Germinal center (tissue), 1 donor: ENCODE data around the gene CELF4.

Experiments used
- DNase-seq: peaks from one replicate; pipeline ENCODE4 v3.0.0; 2012; ENCODE audit warnings: mixed read lengths, low spot score

The CELF4 gene

DNA sequence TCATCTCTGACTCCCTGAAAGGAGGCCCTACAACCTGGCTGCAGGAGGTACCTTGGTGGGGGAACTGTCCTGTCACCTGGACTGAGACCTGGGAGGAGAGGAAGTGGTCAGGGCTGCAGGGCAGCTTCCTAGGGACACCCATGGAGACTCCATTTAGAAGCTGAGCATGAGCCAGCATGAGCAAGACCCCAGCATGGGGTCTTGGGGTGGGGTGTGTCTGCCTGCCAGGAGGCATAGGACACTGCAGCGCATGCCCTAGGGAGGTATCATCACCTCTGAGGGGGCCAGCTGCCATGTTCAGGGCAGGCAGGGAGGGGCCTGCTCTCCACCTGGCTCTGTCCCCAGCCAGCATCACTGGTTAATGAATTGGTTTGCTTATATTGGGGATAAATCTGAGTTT is 249.7 kb downstream of the CELF4 start:
- DNase-seq: no peak

DNA sequence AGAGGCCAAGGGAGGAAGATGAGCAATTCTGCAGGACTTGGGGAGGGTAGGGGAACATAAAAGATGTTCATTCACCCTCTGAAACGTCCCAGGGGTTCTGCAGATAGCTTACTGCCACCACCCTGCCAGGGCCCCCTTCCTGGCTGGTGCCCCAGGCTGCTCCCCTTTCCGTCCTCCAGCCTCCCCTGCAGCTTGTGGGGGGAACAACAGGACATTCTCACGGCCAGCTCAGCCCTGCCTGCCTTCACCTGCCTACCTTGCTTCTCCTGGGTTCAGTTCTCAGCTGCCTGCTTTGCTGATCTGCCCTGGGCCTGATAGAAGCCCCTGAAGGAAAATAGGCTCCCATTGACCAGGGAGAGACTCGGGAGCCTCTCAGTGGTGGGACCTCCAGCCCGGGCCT is 251.1 kb downstream of the CELF4 start:
- no peak for DNase-seq

DNA sequence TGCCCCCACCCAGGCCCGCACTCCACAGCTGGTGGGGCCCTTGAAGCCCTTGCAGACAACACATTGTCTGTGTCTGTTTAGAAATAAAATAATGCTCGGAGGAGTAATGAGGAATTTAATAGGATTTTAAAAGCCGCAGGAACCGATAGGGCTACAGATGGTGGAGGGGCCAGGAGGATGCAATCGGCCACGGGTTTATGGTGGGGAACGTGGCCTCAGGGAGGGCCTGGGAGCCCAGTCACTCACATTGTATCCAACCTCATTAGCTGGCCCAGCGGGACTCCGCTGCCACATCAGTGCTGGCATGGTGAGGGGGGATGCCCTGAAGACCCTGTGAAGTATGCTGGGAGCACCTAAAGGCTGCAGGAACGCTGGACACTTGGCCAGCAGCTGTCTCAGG is 252.0 kb downstream of the CELF4 start:
- DNase-seq: no peak

DNA sequence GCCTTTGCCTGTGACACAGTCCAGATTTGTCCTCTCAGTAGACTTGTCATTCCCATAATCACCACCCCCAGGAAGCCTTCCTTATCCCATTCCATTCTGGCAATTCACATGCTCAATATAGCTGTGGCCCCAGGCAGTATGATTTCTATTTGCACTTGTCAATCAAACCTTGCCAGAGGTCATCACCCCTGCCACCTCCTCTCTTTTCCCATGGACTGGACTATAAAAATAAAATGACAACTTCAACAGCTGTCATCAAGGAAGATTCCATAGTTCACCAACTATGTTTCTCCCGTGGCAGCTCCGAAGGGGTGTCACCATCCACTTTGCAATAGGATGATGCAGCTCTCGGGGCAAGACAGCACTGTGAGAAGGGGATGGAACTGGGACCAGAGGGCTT is 255.7 kb downstream of the CELF4 start:
- no peak for DNase-seq

DNA sequence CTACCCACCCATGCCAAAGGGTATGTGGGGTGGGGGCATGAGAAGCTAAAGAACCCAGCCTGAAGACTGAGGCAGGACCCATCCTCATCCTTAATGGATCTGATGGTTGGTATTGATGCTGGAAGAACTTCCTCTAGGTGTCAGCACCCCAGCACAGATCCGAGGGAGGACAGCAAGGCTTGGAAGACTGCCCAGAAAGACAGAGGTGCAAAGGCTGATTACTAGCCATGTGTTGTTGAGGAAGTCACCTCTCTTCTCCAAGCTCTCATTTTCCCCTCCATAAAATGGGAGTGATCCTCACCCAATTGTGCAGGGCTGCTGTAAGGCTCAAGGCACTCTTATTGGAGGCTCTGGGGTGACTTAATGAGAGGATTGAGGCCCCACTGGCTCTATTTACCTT is 256.5 kb downstream of the CELF4 start:
- DNase-seq: no peak

DNA sequence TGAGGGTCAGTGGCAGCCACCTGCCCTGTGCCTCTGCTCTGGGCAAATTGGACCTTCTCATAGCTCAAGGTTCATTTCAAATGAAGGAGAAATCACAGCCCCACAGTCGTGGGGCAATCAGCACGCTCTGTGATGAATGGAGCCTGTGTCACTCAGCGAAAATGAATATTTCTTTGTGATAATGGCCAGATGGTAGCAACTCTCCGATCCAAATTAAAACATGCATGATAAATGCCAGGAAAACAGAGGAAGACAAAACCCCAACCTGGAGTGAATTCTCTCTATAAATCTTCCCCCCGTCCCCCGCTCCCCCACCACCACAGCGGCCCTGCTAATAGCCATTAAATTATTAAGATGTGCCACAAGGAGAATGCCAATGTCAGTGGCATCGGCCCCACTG is 258.4 kb downstream of the CELF4 start:
- no peak for DNase-seq

DNA sequence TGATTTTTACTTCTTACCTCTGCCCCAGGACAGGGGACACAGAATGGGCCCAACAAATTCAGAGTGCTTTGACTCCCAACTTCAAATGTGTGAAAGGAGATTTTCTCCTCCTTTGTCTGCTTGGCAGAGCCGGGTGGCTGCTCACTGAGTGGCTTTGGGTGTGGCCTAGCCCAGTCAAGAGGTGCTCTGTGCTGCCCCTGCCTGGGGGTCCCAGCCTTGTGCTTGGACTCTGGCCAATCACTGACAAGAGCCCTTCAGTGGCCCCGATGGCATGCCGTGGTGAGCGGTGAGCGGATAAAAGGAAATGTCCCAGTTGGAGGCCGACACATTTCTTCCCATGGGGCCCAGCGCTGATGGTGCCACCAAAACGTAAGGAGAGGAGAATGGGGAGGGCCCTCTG is 259.2 kb downstream of the CELF4 start:
- no peak for DNase-seq

DNA sequence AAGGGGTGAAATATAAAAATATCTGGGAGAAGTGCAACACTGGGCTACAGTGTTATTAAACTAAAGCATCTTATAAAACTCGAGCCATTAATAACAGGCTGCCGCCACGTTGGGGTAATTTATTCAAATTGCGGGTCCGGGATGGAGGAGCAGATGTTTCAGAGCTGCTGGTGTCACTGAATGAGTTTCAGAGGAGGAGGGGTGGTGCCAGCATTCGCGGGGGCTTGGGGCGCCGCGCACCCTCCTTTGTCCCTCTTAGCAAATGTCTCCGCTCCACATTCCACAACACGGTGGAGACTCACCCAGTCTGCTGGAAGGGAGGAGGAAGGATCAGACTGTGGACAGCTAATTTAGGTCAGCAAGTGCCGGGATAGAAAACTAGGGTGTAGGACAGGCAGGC is 260.5 kb downstream of the CELF4 start:
- DNase-seq: no peak

DNA sequence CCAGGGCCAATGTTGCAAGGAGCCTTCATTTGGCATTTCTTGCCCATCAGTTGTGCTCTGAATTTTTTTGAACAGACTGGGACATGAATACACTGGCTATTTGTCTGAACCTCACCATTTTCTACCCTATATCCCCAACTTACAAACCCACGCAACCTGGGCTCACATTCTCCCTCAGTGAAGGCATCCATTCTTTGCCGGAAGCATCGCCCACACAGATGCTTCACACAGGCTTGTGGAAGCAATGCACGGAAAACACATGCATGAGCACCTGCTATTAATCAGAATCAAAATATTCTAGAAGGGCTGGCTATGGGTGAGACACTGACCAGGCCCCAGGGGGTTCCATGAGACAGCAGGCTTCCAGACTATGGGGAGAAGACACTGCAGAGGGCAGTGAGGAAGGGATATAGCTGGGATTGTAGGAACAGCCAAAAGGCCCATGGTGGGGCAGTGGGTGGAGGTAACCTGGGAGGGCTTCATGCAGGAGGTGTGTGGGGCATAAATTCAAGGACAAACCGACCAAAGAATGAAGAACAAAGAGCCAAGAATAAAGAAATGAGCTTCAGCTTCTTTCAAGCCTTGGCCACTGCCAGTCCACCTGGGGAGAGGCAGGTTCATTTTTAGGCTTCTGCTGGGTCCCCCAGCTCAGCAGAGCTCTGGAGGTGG is 261.5 kb downstream of the CELF4 start:
- DNase-seq: no peak

DNA sequence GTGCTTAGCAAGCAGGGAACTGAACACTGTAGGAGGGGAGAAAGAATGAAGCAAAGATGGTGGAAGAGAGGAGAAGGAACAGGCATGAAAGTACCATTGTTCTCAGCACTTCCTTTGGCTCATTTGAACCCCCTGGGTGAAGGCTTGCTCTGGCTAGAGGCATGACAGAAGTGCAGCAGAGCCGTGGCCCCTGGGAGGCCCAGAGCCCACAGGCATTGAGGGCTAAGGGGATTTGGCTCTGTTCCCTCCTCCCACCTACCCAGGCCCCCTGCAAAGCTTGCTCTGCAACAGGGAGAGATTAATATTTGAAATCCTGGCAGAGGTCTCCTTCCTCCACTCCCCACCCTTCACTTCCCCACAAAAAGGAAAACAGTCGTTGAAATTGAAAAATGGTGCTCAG is 262.6 kb downstream of the CELF4 start:
- DNase-seq: no peak

DNA sequence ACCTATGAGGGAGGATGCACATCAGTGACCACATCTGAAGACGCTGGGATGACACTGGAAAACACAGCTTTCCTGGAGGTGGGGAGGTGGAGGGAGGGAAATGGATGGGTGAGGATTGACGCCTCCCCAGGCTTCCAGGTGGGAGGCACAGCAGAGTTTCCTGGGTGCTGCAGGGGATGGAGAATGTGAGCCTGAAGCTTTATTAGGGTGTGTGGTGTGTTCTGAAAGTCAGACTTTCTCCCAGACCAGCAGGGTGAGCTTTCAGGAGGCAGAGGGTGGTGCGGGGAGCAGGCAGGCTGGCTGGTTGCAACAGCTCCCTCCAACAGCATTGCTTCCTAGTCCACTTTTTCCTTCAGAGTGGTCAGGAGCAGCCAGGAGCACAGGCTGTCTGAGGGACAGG is 263.1 kb downstream of the CELF4 start:
- DNase-seq: no peak

DNA sequence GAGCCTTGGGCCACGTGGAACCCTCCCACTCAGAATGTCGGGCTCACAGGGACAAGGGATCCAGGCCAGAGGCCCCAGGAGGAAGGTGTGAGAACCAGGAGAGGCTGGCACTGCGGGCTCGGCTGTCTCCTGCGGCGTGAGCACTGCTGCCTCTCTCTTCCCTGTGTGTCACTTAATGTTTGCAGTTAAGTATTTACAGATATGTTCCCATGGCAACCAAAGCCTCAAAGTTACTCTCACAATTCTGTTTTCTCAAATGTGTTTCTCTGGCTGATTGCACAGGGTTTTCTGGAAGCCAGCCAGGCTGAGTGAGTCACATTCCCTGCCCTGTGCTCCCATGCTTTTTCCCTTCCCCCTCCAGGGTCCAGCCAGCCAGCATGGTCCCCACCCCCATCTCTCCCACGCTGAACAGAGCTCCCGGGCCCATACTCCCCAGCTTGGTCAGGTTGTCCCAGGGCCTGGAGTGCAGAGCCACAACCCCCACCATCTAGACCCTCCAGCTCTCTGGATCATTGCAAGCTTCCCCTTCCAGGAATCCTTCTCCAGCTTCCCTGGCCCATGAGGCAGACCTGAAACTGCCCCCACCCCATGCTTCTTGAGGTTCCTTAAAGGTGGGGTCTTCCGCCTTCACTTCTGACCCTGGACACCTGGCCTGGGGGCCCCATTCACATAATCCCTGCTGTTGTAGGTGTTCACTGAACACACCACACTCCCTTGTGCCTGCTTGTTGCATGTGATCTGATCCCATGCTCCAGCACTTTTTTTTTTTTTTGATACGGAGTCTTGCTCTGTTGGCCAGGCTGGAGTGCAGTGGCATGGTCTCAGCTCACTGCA is 265.9 kb downstream of the CELF4 start:
- no peak for DNase-seq

DNA sequence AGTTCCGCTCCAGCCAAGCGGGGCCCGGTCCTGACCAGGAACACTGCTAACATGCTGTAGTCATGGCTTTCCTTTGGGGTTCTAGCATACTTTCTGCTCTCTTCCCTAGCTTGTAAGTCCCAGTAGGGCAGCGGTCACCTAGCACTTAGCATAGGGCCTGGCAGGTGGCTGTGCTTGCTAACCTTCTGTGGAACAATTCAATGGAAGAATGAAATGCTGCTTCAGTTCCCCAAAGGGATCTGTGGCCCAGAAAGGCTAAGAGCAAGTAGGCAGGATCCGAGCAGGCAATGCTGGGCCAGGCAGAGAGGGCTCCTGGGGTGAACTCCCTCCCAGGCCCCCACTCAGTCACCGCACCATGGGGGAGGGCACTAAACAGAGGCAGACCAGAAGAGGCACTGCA is 266.8 kb downstream of the CELF4 start:
- DNase-seq: no peak

DNA sequence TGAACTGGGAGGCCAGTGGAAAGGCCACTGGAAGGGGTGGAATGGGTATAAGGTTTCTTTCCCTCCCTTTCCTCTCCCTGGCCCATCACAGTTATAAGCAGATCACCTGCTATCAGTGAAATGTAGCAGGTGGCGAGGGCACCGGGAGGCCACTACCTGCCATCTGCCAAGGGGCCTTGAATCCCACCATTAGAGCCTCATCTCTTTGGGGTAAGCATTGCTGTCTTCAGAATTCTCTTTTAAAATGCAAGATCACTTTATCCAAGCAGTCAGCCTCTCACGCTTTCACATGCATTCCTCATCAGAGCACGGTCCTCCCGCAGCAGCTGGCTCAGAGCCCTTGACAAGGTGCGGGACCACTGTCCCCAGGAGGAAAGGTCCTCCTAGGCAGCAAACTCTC is 268.5 kb downstream of the CELF4 start:
- no peak for DNase-seq

DNA sequence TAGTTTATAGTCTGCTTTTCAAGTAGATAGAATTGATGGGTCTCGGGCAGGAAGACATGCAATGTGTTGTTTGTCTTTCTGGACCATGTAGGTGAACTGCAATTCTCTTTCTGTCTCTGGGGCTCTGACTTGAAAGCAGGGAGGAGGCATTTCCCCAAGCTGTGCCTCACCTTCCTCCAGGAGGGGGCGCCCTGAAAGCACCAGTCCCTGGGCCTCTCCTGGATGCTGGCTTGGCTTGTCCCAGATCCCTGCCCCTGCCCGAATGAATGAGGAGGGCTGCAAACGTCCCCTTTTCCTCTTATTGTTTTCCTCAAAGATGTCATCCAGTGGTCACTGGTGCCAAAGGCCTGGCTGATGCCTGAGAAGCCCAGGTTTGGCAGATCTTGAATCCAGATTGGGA is 270.6 kb downstream of the CELF4 start:
- no peak for DNase-seq

DNA sequence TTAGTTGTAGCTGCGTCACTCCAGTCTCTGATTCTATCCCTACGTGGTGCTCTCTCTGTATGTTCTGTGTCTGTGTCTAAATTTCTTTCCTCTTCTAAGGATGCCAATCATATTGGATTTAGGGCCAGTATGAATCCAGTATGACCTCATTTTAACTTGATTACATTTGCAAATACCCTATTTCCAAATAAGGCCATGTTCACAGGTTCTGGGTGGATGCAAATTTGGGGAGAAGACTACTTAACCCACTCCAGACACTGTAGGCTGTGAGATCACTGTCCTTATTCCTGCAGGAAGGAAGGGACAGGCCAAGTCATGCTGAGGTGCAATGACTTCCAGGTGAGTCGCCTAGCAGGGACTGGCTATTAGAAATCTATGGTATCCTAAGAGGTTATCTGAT is 272.2 kb downstream of the CELF4 start:
- no peak for DNase-seq

DNA sequence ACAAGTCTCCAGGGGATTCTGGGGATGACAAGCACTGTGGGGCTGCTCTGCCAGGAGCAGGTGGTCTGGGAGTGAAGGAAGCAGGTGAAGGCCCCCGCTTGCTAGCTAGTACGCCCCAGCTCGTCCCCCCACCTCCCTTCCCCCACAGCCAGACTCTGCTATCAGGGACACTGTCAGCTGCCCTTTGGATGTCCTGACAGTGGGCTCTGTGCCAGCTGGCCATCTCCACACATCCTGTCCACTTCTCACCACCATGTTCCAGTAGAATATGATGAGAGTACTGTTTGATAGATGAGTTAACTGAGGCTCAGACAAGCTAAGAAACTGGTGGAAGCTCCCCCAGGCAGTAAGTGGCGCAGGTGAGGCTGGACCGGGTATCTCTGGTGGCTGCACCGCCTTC is 276.2 kb downstream of the CELF4 start:
- no peak for DNase-seq

DNA sequence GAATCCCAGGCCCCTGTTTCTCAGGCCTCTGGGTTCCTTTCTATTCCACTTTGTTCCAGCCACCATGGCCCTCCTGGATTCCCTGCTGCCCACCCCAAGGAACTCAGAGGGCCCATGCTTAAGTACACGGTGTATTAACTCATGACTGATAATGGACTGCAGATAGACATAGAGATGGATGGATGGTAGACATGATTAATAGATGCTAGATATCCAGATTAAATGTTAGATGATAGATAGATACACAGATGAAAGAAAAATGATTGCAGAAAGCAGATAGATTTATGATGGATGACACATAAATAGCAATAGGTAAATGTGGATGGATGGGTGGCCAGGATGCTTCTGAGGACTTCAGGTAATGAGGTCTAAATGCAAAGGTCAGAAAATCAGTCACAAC is 278.0 kb downstream of the CELF4 start:
- DNase-seq: no peak

DNA sequence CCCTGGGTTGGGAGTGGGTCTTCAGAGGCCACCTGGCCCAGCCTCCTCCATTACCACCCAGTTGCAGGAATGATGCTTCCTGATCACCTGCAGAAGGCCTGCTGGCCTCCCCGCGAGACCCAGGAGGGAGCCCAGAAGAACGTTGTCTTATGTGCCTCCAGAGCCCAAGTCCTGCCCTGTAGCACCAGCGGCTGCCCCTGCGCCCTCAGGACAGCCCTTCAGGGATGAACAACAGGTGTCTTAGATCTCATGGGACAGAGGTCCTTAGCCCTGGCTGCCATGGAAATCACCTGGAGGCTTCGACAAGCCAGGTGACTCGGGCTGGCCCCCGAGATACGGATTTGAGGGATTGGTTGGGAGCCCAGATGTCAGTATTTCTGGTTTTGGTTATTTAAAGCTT is 278.8 kb downstream of the CELF4 start:
- DNase-seq: no peak

DNA sequence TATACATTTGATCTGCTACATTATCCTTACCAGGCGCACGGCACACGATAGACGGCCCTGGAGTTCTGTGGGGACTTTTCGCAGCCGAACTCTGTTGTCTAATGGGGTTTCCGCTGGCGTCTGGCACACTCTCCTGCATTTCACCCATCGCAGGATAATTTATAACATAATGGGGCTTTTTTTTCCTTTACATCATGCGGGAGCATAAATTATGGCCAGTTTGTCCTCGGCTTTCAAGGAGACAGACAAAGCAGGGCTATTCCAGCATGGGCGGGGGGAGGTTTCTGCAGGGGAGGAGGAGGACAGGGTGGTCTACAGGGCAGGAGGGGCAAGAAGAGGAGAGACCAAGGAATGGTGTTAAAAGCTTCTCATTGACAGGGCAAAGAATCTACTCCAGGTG is 279.8 kb downstream of the CELF4 start:
- DNase-seq: no peak

DNA sequence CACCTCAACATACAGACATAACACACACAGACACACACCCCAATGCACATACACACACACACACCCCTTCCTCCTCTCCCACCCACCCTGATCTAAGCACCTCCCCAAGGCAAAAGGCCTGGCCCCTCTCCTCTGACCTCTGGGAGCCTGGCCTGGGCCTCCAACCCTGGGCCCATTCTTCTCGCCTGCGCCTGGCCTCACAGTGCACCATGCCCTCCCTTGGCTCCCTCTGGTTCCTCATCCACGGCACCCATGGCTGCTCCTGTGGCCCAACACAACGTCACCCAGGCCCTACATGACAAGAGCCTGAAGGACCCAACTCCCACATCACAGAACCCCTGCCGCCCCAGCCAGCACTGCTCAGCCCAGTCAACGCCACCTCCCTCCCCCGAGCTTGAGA is 281.3 kb downstream of the CELF4 start:
- DNase-seq: no peak

DNA sequence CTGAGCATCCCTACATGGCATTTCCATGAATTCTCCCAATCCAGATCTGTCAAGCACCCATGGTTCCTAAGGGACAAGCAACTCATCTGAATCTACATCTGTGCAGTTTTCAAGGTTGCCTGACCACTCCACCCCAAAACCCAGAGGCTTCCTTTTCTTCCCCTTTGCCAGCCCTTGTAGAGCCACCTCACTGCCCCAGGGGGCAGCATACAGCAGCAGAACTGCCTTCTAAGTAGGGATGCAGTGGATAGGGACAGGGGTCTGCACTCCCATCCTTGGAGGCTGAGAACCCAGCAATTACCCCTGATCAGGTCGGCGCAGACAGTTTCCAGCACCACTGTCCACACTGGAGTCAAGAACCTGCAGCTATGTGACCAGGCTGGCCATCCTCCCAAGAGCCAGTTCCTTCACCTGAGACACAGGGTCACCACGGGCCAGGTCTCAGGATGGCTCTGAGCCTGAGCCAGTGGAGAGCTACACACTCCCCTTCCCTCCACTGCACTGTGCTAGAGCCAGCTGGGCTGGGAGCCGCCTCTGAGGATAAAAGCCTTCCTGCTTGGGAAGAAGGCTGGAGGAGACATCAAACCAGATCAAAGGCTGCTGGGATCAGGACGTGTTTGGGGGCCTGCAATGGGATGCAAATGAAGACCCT is 283.1 kb downstream of the CELF4 start:
- DNase-seq: no peak

DNA sequence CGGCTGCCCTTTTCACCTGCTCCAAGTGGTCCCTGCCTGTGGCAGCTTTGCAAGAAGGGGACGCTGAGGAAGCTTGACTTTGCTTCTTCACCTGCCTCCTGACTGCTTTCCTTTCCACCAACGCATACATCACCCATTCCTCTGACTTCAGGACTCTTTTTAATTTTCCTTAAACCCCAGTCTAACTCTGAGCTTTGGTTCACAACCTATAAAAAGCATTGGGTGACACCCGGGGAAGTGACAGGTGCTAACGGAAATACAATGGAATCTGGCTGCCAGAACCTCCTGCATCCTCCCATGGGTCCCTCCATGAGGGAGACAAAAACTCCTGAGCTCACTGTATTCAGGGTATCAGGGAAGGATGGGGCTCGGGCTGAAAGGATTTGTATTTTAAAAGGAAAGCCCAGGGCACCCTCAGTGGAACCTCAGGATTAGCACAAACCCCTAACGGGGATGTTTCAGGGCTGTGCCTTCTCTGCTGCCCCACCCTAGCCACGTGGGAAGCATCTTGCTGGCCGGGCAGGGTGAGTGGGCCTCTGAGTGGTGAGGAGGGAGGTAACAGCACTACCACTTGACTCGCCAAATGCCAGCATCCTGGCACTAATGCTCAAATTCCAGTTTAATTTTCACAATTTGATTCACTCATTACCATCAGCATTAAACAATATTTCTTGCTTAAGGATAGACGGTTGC is 284.8 kb downstream of the CELF4 start:
- DNase-seq: no peak
